Activated CD4-positive, alpha-beta T cell treated with anti-CD3 and anti-CD28 coated beads for 48 hours (primary cell): Measurements from ENCODE around the gene MOB2.
"Not testable (repeated sequence)": the region's sequence is repeated elsewhere in the genome, so short reads cannot be mapped to it uniquely, and the experiment has no call there.

ENCODE experiments used
- DNase-seq: peaks from one replicate; pipeline ENCODE4 v3.0.0-alpha.2; 2020

Gene MOB2

DNA sequence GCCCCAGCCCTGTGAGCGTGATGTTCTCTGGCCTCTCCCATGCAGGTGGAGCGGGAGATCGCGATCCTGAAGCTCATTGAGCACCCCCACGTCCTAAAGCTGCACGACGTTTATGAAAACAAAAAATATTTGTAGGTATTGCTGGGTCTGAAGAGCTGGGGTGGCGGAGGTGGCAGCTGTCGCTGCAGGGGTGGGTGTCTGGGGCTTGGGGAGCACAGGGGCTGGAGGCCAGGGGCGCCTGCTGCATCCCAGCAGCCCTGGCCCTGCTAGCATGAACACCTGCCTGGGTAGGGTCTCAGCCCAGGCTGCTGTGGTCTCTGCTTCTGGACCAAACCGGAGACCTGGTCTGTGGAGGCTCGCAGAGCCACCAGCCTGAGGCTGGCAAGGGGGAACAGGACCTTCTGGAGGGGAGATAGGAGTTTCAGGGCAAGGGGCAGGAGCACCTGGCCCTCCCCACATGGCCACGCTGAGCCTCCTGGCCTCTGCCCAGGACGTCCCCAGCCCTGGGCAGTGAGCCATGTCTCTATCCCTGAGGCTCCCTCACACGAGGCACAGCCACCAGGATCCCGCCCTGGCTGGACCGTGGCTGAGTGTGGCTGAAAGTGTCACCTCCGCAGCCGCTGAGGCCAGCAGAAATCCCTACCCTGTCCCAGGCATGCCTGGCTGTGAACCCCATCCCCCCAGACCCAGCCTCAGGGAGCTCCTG is 48.2 kb downstream of the MOB2 start:
- DNase-seq: no peak

DNA sequence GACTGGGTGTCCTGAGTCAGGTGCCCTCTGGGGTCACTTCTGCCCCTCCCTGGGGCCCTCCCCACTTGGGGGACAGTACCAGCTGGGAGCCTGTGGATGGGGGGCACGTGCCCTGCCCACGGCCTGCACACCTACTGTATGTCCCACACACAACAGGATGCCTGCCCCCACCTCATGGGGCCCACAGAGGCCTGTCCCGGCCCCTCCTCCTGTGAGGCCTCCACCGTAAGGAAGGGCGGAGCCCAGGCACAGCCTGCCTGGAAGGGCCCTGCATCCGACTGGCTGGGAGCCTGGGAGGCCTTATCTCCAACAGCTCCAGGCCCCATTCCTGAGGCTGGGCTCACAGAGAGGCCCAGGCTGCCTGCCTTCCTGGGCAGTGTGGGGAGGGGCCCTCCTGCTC is 49.1 kb downstream of the MOB2 start:
- no peak for DNase-seq

DNA sequence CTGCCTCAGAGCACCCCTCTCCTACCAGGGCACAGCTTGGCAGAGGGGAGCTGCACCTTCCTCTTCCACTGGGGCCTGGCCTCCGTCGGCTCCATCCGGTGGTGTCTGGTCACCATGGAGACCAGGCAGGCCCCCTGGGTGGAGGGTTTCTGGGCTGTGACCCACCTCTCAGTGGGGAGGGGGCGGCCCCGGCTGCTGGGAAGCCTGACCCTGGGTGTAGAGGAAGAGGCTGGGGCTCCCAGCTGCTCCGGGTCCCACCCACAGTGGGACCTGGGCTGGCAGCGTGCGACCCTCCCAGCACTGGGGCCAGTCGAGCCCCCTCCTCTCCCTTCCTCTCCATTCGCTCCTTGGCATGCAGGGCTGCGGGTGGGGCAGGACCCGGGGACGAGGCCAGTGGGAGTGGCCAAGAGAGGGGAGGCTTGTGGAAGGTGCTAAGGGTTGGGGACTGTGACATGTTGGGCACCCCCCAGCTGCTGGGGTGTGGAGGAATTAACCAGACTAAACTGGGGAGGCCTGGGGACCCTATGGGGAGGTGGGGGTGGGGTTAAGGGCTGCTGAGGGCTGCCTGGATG is 50.0 kb downstream of the MOB2 start:
- DNase-seq: no peak

DNA sequence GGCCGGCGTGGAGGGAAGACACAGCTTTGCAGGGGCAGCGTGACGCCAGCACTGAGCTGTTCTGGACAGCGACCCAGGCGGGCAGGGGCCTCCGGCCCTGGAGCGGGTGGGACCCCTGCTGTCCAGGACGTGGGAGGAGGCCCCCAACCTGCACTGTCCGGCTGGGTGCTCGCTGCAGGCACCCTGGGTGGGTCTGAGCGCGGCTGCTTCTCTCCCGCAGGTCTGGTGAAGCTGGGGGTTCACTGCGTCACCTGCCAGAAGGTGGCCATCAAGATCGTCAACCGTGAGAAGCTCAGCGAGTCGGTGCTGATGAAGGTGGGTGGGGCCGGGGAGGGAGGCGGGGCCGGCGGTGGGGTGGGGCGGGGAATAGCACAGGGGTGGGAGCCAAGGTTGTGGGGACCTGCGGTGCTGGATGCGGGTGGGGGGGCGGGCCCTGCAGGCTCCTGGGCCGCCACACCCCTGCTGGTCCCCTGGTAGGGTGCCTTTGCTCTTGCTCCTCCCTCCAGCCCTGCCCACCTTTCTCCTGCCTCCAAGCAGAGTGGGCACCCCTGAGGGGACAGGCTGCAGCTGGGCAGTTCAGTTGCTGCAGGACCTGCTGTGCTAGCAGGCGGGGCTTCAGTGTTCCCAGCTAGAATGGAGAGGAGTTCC is 50.6 kb downstream of the MOB2 start:
- no peak for DNase-seq

DNA sequence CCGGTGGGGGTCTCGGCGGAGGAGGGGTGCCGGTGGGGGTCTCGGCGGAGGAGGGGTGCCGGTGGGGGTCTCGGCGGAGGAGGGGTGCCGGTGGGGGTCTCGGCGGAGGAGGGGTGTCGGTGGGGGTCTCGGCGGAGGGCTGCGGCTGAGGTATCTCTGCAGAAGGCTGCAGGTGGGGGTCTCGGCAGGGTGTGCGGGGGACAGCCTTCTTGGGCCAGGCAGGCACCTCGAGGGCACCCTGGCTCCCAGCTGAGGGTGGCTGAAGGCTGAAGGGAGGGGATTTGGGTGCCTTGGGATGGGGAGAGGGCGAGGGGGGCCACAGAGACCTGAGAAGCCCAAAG is 51.1 kb downstream of the MOB2 start:
- not testable (repeated sequence) for DNase-seq

DNA sequence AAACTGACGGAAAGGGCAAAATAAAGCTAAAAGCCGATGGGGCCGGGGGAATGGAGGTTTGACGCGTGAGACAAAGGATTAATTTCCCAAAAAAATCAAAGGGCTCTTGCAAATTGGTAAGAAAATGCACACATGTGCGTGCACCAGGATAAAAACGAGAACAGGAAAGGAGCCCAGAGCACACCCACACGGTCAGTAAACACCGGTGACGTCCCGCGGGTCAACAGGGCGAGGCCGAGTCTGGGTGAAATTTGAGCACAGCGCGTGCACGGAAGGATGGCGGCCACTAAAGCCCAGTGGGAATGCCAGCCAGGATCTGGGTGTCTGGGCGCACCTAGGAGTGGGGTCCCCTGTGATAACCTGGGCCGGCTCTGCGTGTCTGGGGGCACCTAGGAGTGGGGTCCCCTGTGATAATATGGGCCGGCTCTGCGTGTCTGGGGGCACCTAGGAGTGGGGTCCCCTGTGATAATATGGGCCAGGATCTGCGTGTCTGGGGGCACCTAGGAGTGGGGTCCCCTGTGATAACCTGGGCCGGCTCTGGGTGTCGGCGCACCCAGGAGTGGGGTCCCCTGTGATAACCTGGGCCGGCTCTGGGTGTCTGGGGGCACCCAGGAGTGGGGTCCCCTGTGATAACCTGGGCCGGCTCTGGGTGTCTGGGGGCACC is 52.5 kb downstream of the MOB2 start:
- DNase-seq: no peak

DNA sequence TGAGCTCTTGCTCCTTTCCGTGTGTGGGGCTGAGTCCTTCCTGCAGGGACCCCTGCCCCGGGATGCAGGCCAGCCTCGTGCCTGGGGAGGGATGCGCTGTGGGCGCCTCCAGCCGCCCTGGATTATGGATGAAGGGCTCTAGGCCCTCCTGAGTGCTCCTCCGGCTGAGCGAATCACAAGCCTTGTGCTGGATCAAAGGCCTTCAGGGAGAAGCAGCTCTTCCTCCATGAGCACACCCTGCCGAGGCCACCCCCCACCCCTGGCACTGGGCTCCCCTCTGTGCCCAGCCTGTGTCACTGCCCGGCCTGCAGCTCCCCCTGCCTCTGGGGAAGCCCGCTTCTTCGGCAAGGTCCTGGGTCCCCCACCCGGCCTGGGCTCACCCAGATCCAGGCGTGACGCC is 53.0 kb downstream of the MOB2 start:
- no peak for DNase-seq

DNA sequence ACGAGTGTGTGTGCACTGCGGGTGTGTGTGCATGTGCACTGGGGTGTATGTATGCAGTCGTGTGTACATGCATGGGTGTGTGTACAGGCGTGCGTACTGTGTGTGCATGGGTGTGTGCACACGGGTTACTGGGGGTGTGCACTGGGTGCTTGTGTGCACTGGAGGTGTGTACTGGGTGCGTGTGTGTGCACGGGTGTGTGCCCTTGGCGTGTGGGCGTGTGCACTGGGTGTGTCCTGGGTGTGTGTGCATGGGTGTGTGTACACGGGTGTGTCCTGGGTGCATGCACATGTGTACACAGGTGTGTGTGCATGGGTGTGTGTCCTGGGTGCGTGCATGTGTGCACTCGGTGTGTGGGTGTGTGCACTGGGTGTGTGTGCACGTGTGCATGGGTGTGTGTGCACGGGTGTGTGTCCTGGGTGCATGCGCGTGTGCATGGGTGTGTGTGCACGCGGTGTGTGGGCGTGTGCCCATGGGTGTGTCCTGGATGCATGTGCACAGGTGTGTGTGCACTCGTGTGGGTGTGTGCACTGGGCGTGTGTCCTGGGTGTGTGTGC is 57.7 kb downstream of the MOB2 start:
- DNase-seq: no peak

DNA sequence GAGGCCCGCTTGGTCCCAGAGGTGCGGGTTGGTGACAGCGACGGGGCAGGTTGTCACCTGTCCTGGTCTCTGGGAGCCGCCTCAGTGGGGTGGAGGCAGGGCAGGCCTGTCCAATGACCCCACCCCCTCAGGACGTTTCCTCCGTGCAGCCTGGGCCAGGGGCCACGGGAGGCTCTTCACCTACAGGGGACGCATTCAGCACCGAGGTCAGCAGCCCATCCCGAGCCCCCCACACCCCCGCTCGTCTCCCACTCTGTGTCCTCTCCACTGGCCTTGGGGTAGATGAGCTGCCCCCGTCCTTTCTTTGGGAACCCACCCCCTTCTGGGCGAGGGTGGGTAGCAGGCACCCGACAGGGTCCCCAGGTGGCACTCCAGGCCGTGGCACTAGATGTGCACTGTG is 61.1 kb downstream of the MOB2 start:
- no peak for DNase-seq

DNA sequence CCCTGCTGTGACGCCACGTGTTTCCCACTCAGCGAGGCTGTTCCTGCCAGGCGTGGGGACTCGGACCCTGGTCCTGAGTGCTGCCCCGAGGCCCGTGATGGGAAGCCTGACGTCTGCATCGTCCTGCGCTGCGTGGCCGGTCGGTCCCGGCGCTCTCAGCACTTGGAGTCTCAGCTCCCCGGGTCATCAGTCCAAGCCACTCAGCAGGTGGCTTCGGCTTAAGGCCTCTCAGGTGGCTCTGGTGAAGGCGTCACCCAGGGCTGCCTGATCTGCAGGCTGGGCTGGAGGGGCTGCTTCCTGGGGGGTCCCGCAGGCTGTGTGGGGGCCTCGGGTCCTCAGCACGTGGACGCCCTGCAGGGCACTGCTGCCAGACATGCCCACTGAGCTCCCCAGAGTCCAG is 61.6 kb downstream of the MOB2 start:
- no peak for DNase-seq

DNA sequence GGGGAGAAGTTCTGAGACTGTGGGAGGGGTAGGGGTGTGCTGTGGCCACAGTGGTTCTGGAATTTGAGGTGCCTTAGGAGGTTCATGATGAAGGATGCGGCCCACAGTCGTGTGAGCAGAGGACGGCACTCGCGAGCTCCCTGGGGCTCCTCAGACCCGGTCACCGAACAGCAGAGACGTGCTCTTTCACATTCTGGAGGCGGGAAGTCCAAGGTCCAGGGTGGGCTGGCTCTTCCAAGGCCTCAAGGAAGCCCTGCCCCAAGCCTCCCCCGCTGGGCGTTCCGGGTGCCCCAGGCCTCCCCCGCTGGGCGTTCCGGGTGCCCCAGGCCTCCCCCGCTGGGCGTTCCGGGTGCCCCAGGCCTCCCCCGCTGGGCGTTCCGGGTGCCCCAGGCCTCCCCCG is 63.2 kb downstream of the MOB2 start:
- DNase-seq: not testable (repeated sequence)

DNA sequence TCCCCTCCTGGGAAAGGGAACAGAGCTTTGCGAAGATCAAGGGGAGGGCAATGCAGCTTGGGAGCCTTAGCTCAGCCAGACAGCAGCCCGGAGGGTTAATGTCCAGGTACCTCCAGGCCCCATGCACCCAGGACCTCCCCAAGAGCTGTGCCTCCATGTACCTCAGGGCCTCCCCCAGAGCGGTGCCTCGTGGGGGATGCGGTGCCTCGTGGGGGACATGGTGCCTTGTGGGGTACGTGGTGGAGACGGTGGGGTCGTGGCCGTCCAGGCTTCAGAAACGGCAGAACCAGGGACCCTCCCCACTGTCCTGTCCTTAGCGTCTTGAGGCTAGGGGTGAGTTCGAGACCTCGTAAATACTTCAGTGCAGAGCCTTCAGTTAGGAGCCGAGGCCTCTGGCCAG is 63.6 kb downstream of the MOB2 start:
- no peak for DNase-seq

DNA sequence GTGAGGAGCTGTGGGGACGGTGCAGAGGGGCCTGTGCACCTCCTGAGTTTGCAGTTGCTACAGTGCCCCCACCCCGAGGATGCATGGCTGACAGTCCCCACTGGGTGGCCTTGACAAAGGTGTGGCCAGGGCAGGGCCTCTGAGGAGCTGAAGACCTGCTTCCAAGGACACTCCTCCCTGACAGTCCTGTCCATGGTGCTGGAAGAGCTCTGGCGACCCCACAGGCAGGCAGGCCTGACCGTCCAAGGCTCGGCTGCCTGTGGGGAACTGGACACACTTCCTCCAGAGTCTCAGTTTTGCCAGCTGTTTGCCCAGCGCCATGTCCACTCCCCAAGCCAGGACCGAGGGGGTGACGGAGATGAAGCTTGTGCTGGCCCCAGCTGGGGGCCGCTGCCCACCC is 64.1 kb downstream of the MOB2 start:
- DNase-seq: no peak

DNA sequence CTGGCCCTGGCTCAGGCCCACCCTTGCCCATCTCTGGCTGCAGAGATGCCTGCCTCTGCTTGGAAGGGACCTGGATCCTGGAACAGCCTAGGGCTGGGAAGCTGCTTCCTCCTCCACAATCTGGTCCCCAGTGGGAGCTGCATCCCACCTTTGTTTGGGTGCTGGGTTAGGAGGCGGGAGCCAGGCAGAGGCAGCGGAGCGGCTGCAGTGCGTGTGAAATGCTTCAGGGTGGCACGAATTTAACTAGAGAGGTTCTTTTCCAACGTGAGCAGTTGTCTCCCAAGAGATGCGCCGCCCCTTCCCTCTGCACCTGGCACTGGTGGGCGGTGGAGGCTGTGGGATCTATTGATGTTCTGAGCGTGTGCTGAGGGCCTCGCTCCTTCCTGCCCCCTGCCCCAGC is 65.3 kb downstream of the MOB2 start:
- DNase-seq: no peak

DNA sequence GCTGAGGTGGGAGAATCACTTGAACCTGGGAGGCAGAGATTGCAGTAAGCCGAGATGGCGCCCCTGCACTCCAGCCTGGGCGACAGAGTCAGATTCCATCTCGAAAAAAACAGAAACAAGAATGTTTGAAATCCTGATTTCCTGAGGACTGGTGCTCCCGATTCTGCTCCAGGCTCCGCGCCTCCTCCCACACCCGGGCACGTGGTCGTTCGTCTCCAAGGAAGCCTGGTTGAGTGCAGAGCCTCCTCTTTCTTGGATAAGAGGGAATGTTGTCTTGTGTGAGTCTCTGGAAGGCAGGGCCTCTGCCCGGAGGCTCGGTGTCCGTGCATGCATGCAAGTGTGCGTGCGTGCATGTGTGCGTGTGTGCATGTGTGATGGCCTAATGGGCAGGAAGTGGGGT is 66.8 kb downstream of the MOB2 start:
- DNase-seq: no peak
